GM19239 (cell line): ENCODE data around the gene MYO6.

Experiments used
- DNase-seq: peaks from one replicate; pipeline ENCODE4 v3.0.0; 2011; ENCODE audit warnings: low spot score; ENCODE audit not compliant: insufficient read length
- FAIRE-seq: peaks from 2 replicates; lab custom pipeline; 2011; peaks lifted over from hg19 to GRCh38; lab: Jason Lieb, UNC

Gene MYO6

GRCh38 chr6:75761489-75761888 is 12.4 kb downstream of the MYO6 start:
- FAIRE-seq: no peak
- DNase-seq: no peak

- FAIRE-seq (no peak), DNase-seq (no peak)
These were observed 13.0 kb downstream of the MYO6 start for GRCh38 chr6:75762063-75762462.

- FAIRE-seq: no peak
- no peak for DNase-seq
These were observed 17.3 kb downstream of the MYO6 start for GRCh38 chr6:75766387-75766786.

- no peak for DNase-seq
- FAIRE-seq: no peak
These were observed 21.8 kb downstream of the MYO6 start for GRCh38 chr6:75770844-75771243.

GRCh38 chr6:75775219-75775618 is 26.2 kb downstream of the MYO6 start:
- no peak for DNase-seq
- no peak for FAIRE-seq

GRCh38 chr6:75776461-75776860 is 27.4 kb downstream of the MYO6 start:
- FAIRE-seq (peak; percentile 60), DNase-seq (no peak)

GRCh38 chr6:75778757-75779156 is 29.7 kb downstream of the MYO6 start:
- DNase-seq (no peak), FAIRE-seq (no peak)

GRCh38 chr6:75786152-75786551 is 37.1 kb downstream of the MYO6 start:
- no peak for FAIRE-seq
- no peak for DNase-seq

GRCh38 chr6:75788894-75789293 is 39.9 kb downstream of the MYO6 start:
- FAIRE-seq (peak; percentile 86), DNase-seq (no peak)

- DNase-seq (no peak), FAIRE-seq (no peak)
These were observed 42.8 kb downstream of the MYO6 start for GRCh38 chr6:75791881-75792280.

GRCh38 chr6:75794351-75794846 is 45.4 kb downstream of the MYO6 start:
- DNase-seq (no peak), FAIRE-seq (no peak)

GRCh38 chr6:75794954-75795739 is 46.1 kb downstream of the MYO6 start:
- DNase-seq (no peak), FAIRE-seq (no peak)

- DNase-seq (no peak), FAIRE-seq (no peak)
These were observed 47.7 kb downstream of the MYO6 start for GRCh38 chr6:75796723-75797122.

GRCh38 chr6:75800133-75800532 is 51.1 kb downstream of the MYO6 start:
- no peak for FAIRE-seq

GRCh38 chr6:75800708-75801505 is 51.9 kb downstream of the MYO6 start:
- no peak for FAIRE-seq
- DNase-seq: no peak

More at GRCh38 chr6:75800133-75800532, 51.1 kb downstream of the MYO6 start:
- no peak for DNase-seq

GRCh38 chr6:75802366-75802765 is 53.3 kb downstream of the MYO6 start:
- no peak for DNase-seq
- FAIRE-seq: no peak

GRCh38 chr6:75808507-75808906 is 59.5 kb downstream of the MYO6 start:
- no peak for DNase-seq
- FAIRE-seq: no peak

- DNase-seq (no peak), FAIRE-seq (no peak)
These were observed 63.5 kb downstream of the MYO6 start for GRCh38 chr6:75812560-75812959.

- FAIRE-seq: no peak
- DNase-seq: no peak
These were observed 64.6 kb downstream of the MYO6 start for GRCh38 chr6:75813476-75814250.

GRCh38 chr6:75815756-75816155 is 66.7 kb downstream of the MYO6 start:
- FAIRE-seq (no peak), DNase-seq (no peak)
